K562 (cell line): ENCODE results near the gene DCUN1D3. TPM values are rescaled to one million over a fixed set of nuclear protein-coding genes. Genes with fewer than 3 reads are reported as not detected.

ENCODE experiments used
- ATAC-seq: fragments of 200-7000 bp; cut with Tn5 transposase; 3 replicates; pipeline ENCODE4 v1.9.1; 2020; ENCODE audit warnings: moderate library complexity
- BruUV-seq: library from RNA; stranded (reverse); fragments of 400-500 nt; replicated peaks from 2 replicates; lab custom pipeline; 2021; lab: Mats Ljungman, UMichigan
- CTCF ChIA-PET: fragments of 300-600 bp; formaldehyde crosslinking; extraction: SDS; loops from one replicate; lab custom pipeline; 2021; ENCODE audit warnings: low intra/inter-chr PET ratio; lab: Yijun Ruan, JAX
- POLR2A ChIA-PET: fragments of 300-600, 350-650 bp; sonication (Branson Sonifier 250); formaldehyde crosslinking; extraction: SDS; loops from one replicate; lab custom pipeline; 2021; ENCODE audit warnings: antibody characterized with exemption, inconsistent platforms; lab: Yijun Ruan, JAX
- DNase-seq, 4 experiments: peaks; one replicate each; pipeline versions ENCODE4 v3.0.0 to v3.0.0-alpha.2; 2011 to 2018; ENCODE audit warnings: low spot score in 3 of 4, mixed read lengths in 3 of 4; ENCODE audit errors: extremely low read depth in 1 of 4
- FAIRE-seq: peaks from 2 replicates; lab custom pipeline; 2011; peaks lifted over from hg19 to GRCh38; lab: Jason Lieb, UNC
- H2AFZ ChIP-seq: 2 replicates; pipeline ENCODE4 v1.6.0; 2011; ENCODE audit warnings: low read depth, low read length, control low read depth, inconsistent platforms
- H3K27ac ChIP-seq: fragments of 200-600 bp; 3 replicates; pipeline ENCODE4 v1.8.0; 2011; ENCODE audit warnings: low read depth, mild to moderate bottlenecking, control low read depth, inconsistent platforms, low read length, moderate library complexity, mixed read lengths; ENCODE audit errors: extremely low read depth
- H3K27me3 ChIP-seq, 2 experiments: fragments of 300-600 bp in 1 of 2; 2 replicates in 1 of 2; 3 replicates in 1 of 2; pipeline versions ENCODE4 v1.6.0 to v1.8.0; 2011; ENCODE audit warnings: inconsistent platforms in 2 of 2, low read length in 2 of 2, mild to moderate bottlenecking in 1 of 2, mixed read lengths in 1 of 2, moderate library complexity in 1 of 2; ENCODE audit not compliant: control insufficient read depth in 2 of 2, insufficient read depth in 2 of 2
- H3K36me3 ChIP-seq: fragments of 300-600 bp; 3 replicates; pipeline ENCODE4 v1.8.0; 2011; ENCODE audit warnings: mild to moderate bottlenecking, low read length, inconsistent platforms; ENCODE audit not compliant: control insufficient read depth, insufficient read depth
- H3K4me1 ChIP-seq, 2 experiments: fragments of 200-600 bp in 1 of 2; replicated peaks in 1 of 2; 2 replicates in 1 of 2; 3 replicates in 1 of 2; pipeline versions ENCODE4 v1.5.1 to v1.8.0; 2011; ENCODE audit warnings: inconsistent platforms in 2 of 2, low read length in 2 of 2, mild to moderate bottlenecking in 1 of 2, mixed read lengths in 1 of 2, moderate library complexity in 1 of 2; ENCODE audit not compliant: control insufficient read depth in 2 of 2, insufficient read depth in 2 of 2
- H3K4me2 ChIP-seq: 2 replicates; pipeline ENCODE4 v1.6.1; 2011; ENCODE audit warnings: low read length, control low read depth, inconsistent platforms, mixed read lengths; ENCODE audit not compliant: insufficient read depth
- H3K4me3 ChIP-seq: fragments of 200-600 bp; sonication (generic), shearing (Covaris generic); 2 replicates; pipeline ENCODE4 v1.5.1; 2016; ENCODE audit warnings: control low read depth, inconsistent platforms
- H3K79me2 ChIP-seq: fragments of 200-600 bp; 3 replicates; pipeline ENCODE4 v1.8.0; 2011; ENCODE audit warnings: low read length, inconsistent platforms; ENCODE audit not compliant: control insufficient read depth, insufficient read depth
- H3K9ac ChIP-seq, 2 experiments: 2 replicates each; pipeline versions ENCODE4 v1.6.0 to v1.6.1; 2011; ENCODE audit warnings: low read depth in 2 of 2, low read length in 2 of 2, control low read depth in 1 of 2, inconsistent platforms in 1 of 2, mild to moderate bottlenecking in 1 of 2, mixed read lengths in 1 of 2; ENCODE audit not compliant: insufficient read depth in 1 of 2
- H3K9me1 ChIP-seq: one replicate; pipeline ENCODE4 v1.6.0; 2011; ENCODE audit warnings: inconsistent platforms, mild to moderate bottlenecking, low read length, moderate library complexity; ENCODE audit not compliant: control insufficient read depth, insufficient read depth
- H3K9me3 ChIP-seq: replicated peaks from 2 replicates; pipeline ENCODE4 v1.5.1; 2011; ENCODE audit warnings: low read depth, low read length, inconsistent platforms; ENCODE audit not compliant: control insufficient read depth, insufficient read depth
- H4K20me1 ChIP-seq: replicated peaks from 2 replicates; pipeline ENCODE4 v1.6.1; 2011; ENCODE audit warnings: low read length, inconsistent platforms, mixed read lengths; ENCODE audit not compliant: control insufficient read depth, insufficient read depth
- GTF2B ChIP-seq: IDR thresholded peaks from 2 replicates; pipeline ENCODE4 v1.6.1; 2011; ENCODE audit not compliant: insufficient read length; ENCODE audit errors: extremely low read depth
- HNRNPK ChIP-seq: fragments of 200-400 bp; formaldehyde crosslinking; IDR thresholded peaks from one replicate; pipeline ENCODE4 v1.6.1; 2018; ENCODE audit warnings: mild to moderate bottlenecking, low read depth, low read length; ENCODE audit not compliant: poor library complexity, severe bottlenecking
- KAT8 ChIP-seq: fragments of 450-650 bp; IDR thresholded peaks from 2 replicates; pipeline ENCODE4 v1.6.1; 2016; ENCODE audit warnings: low read depth, mild to moderate bottlenecking
- TSHZ1 ChIP-seq: fragments of 250-450 bp; sonication (Bioruptor Pico); IDR thresholded peaks from 2 replicates; pipeline ENCODE4 v1.4.0; 2020; ENCODE audit warnings: mild to moderate bottlenecking, moderate library complexity
- ZFP1 ChIP-seq: fragments of 450-650 bp; formaldehyde crosslinking; IDR thresholded peaks from 2 replicates; pipeline ENCODE4 v1.4.0; 2020; ENCODE audit warnings: mild to moderate bottlenecking, mixed read lengths
- WGBS: fragments of 100-300 bp; shearing (Covaris generic); methylation state at CpG from one replicate; pipeline ENCODE4 v1.1.6; 2016; ENCODE audit warnings: low coverage, mixed read lengths; ENCODE audit not compliant: insufficient coverage; ENCODE audit errors: missing lambda C conversion rate; 5-methylcytosine and 5-hydroxymethylcytosine counted together
- in situ Hi-C: fragments of 300-500 bp; cut with MboI; formaldehyde crosslinking; loops from 4 replicates; pipeline ENCODE4 v1.15.0; 2018; ENCODE audit warnings: inconsistent platforms, mixed read lengths
- intact Hi-C: fragments of 100-400 bp; cut with micrococcal nuclease; formaldehyde crosslinking; loops from 2 replicates; pipeline ENCODE4 v1.14.2; 2022
- polyA plus RNA-seq, 8 experiments: library from polyadenylated mRNA; depleted of rRNA in 4 of 8; stranded (reverse) in 5 of 8; unstranded in 3 of 8; fragments of >200 nt; fragmentation: Nextera tagmentation in 2 of 8; fragmentation: Illumina TruSeq in 1 of 8; extraction: Ambion mirVana in 2 of 8; extraction: Trizol in 1 of 8; gene quantifications; 2 replicates each; pipeline versions ENCODE4 v1.2.1 to v1.2.3, GENCODE V29; 2011 to 2014; ENCODE audit warnings: inconsistent platforms in 1 of 8, missing spikeins in 1 of 8
- total RNA-seq, 7 experiments: library from RNA; depleted of rRNA in 6 of 7; stranded (reverse); fragments of >200 nt in 6 of 7; fragmentation: Illumina TruSeq in 2 of 7; extraction: Trizol in 2 of 7; gene quantifications; 2 replicates each; pipeline versions ENCODE4 v1.2.1 to v1.2.3, GENCODE V29; 2011 to 2021; ENCODE audit warnings: low replicate concordance in 1 of 7

Gene DCUN1D3
- total and polyA plus RNA-seq, 9 of the 15 experiments (the other 6 are each of a cell fraction or from before 2014, with no cell fraction given) = 1.0 to 4.7 (median 2.2) TPM

- Histone ChIP-seq H3K9me1 (no peaks in the 10 kb centered on the region), H4K20me1 (no peaks in the 10 kb centered on the region), H3K9ac (no peak overlapping the region), H3K79me2 (no peaks in the 10 kb centered on the region), H3K27me3 (no peaks in the 10 kb centered on the region), H3K36me3 (peaks cover 63% of the 10 kb centered on the region), H2AFZ (no peak overlapping the region), H3K27ac (no peak overlapping the region), H3K4me1 (peaks cover 0 to 4% of the 10 kb centered on the region in 2 experiments; a peak in 1 of 5 replicates), H3K9me3 (0 out of 2 replicates have a peak, but pooled peaks cover 3% of the 10 kb centered on the region), H3K4me2 (no peak overlapping the region), H3K4me3 (no peak overlapping the region)
- POLR2A ChIA-PET = no interaction called here
- intact Hi-C loops = no loop called here
- ATAC-seq (no peak), DNase-seq (no peak), FAIRE-seq (no peak)
- TF ChIP-seq KAT8 (no peak), ZFP1 (CRISPR knock-in tag) (no peak), TSHZ1 (CRISPR knock-in tag) (no peak), GTF2B (no peak), HNRNPK (no peak)
- CTCF ChIA-PET = no interaction called here
- in situ Hi-C loops = no loop called here
- 48% methylated on average over 2 of the region's 2 CpGs for WGBS
- no TSS peak for BruUV-seq
Measured at GRCh38 chr16:20833086-20833485, 67.1 kb downstream of the DCUN1D3 start.
